Loucy (cell line): Measurements from ENCODE around the gene EBF3.

Source experiments
- H2AFZ ChIP-seq: fragments of 200-600 bp; sonication (generic); 2 replicates; pipeline ENCODE4 v1.6.0; 2016; ENCODE audit warnings: antibody characterized with exemption, mild to moderate bottlenecking, low read length, moderate library complexity
- H3F3A ChIP-seq: fragments of 200-600 bp; 2 replicates; pipeline ENCODE4 v1.6.0; 2016; ENCODE audit warnings: antibody characterized with exemption, low read depth, mild to moderate bottlenecking
- H3K27me3 ChIP-seq: fragments of 200-600 bp; sonication (generic); 2 replicates; pipeline ENCODE4 v1.6.1; 2014; ENCODE audit warnings: low read length, mild to moderate bottlenecking; ENCODE audit not compliant: insufficient read depth, poor library complexity, severe bottlenecking
- H3K36me3 ChIP-seq: fragments of 200-600 bp; sonication (generic); 2 replicates; pipeline ENCODE4 v1.6.1; 2016; ENCODE audit warnings: low read length; ENCODE audit not compliant: insufficient read depth
- H3K4me1 ChIP-seq: fragments of 200-600 bp; sonication (generic); 2 replicates; pipeline ENCODE4 v1.5.1; 2014; ENCODE audit warnings: low read length, mild to moderate bottlenecking; ENCODE audit not compliant: insufficient read depth, poor library complexity, severe bottlenecking
- H3K4me2 ChIP-seq: fragments of 200-600 bp; sonication (generic); 2 replicates; pipeline ENCODE4 v1.6.0; 2014; ENCODE audit warnings: antibody characterized with exemption, low read length, low read depth, mild to moderate bottlenecking; ENCODE audit not compliant: poor library complexity, severe bottlenecking
- H3K4me3 ChIP-seq: fragments of 200-600 bp; sonication (generic); 2 replicates; pipeline ENCODE4 v1.5.1; 2014; ENCODE audit warnings: low read length, mild to moderate bottlenecking, mixed read lengths; ENCODE audit not compliant: poor library complexity, severe bottlenecking
- H3K79me2 ChIP-seq: fragments of 200-600 bp; sonication (generic); 2 replicates; pipeline ENCODE4 v1.6.1; 2014; ENCODE audit warnings: low read length; ENCODE audit not compliant: insufficient read depth
- H3K9ac ChIP-seq: fragments of 200-600 bp; sonication (generic); 2 replicates; pipeline ENCODE4 v1.6.0; 2014; ENCODE audit warnings: mild to moderate bottlenecking, low read depth, low read length, moderate library complexity; ENCODE audit not compliant: poor library complexity, severe bottlenecking
- H3K9me2 ChIP-seq: fragments of 200-600 bp; sonication (generic); replicated peaks from 2 replicates; pipeline ENCODE4 v1.6.1; 2016; ENCODE audit warnings: low read depth, low read length, mixed read lengths
- H3K9me3 ChIP-seq: fragments of 200-600 bp; sonication (generic); 2 replicates; pipeline ENCODE4 v1.6.1; 2014; ENCODE audit warnings: mild to moderate bottlenecking, antibody characterized with exemption, low read length, low read depth; ENCODE audit not compliant: insufficient read depth
- H4K20me1 ChIP-seq: fragments of 200-600 bp; sonication (generic); 2 replicates; pipeline ENCODE4 v1.6.0; 2014; ENCODE audit warnings: antibody characterized with exemption, low read length, mild to moderate bottlenecking; ENCODE audit not compliant: insufficient read depth, poor library complexity, severe bottlenecking
- CTCF ChIP-seq: fragments of 200-600 bp; sonication (generic); conservative IDR thresholded peaks from 2 replicates; pipeline ENCODE4 v1.5.1; 2014; ENCODE audit warnings: mild to moderate bottlenecking, antibody characterized with exemption, low read length
- EZH2phosphoT487 ChIP-seq: fragments of 200-600 bp; IDR thresholded peaks from 2 replicates; pipeline ENCODE4 v1.6.1; 2018; ENCODE audit warnings: antibody characterized with exemption, mild to moderate bottlenecking, moderate library complexity, borderline replicate concordance

The EBF3 gene

GRCh38 chr10:129932182-129932581 is 31.9 kb downstream of the EBF3 start:
- Histone ChIP-seq H3K9me2 (no peaks in the 10 kb centered on the region), H3F3A (no peaks in the 10 kb centered on the region), H3K27me3 (no peaks in the 10 kb centered on the region), H3K36me3 (no peaks in the 10 kb centered on the region), H4K20me1 (no peaks in the 10 kb centered on the region), H3K9me3 (no peaks in the 10 kb centered on the region; the same call in 1 of the 2 replicates), H3K4me1 (no peaks in the 10 kb centered on the region), H2AFZ (no peak overlapping the region), H3K9ac (no peak overlapping the region), H3K4me2 (no peak overlapping the region), H3K79me2 (no peaks in the 10 kb centered on the region), H3K4me3 (no peak overlapping the region)
- TF ChIP-seq EZH2phosphoT487 (no peak), CTCF (no peak)

DNA sequence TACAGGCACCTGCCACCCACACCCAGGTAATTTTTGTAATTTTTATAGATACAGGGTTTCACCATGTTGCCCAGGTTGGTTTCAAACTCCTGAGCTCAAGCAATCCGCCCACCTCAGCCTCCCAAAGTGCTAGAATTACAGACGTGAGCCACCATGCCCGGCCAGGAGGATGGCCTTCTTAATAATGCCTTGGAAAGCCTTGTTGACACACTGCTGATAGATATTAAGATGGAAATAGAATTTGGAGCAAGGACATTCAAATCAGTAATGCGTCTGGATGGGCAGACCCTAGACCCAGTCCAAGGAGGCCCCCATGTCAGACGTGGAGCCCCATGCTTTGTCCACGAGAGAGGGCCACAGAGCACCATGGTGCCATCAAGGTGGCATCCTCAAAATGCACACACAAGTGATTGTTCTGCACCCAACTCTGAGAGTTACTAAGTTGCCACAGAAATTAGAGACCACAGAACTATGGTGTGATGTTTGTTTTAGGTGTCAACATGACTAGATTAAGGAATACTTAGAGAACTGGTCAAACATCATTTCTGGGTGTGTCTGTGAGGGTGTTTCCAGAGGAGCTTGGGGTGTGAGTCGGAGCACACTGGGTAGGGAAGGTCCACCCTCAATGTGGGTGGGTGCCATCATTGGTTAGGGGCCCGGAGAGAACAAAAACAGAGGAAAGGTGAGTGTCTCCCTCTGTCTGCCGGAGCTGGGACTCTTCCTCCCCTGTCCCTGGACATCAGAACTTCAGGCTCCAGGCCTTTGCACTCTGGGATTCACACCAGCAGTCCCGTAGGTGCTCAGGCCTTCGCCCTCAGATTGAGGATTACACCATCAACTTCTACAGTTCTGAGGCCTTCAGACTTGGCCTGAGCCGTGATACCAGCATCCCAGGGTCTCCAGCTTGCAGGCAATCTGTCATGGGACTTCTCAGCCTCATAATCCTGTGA is 34.5 kb downstream of the EBF3 start:
- H3K4me1 ChIP-seq = no peaks in the 10 kb centered on the region
- no peaks in the 10 kb centered on the region for H3K27me3 ChIP-seq
- H2AFZ ChIP-seq = no peak overlapping the region
- no peaks in the 10 kb centered on the region for H3F3A ChIP-seq
- H3K36me3 ChIP-seq = no peaks in the 10 kb centered on the region
- H3K9me2 ChIP-seq = no peaks in the 10 kb centered on the region
- no peak overlapping the region for H3K9ac ChIP-seq
- no peak overlapping the region for H3K4me2 ChIP-seq
- no peaks in the 10 kb centered on the region for H3K9me3 ChIP-seq
- H3K79me2 ChIP-seq = no peaks in the 10 kb centered on the region
- TF ChIP-seq EZH2phosphoT487 (no peak), CTCF (no peak)
- H3K4me3 ChIP-seq = no peak overlapping the region
- H4K20me1 ChIP-seq = no peaks in the 10 kb centered on the region

GRCh38 chr10:129927351-129928120 is 36.5 kb downstream of the EBF3 start:
- Histone ChIP-seq H3K4me1 (no peaks in the 10 kb centered on the region), H3F3A (no peaks in the 10 kb centered on the region), H2AFZ (no peak overlapping the region), H3K9me2 (no peaks in the 10 kb centered on the region), H3K27me3 (no peaks in the 10 kb centered on the region), H3K4me2 (no peak overlapping the region), H3K36me3 (no peaks in the 10 kb centered on the region), H3K4me3 (no peak overlapping the region), H3K79me2 (no peaks in the 10 kb centered on the region), H3K9me3 (no peaks in the 10 kb centered on the region), H3K9ac (no peak overlapping the region), H4K20me1 (no peaks in the 10 kb centered on the region)
- TF ChIP-seq CTCF (no peak), EZH2phosphoT487 (no peak)
